Stimulated activated CD8-positive, alpha-beta memory T cell treated with anti-CD3 and anti-CD28 coated beads, Interleukin-2, amount 100 ng/mL, for 1 hour (primary cell): Measurements from ENCODE around the gene EPB41.
"Not testable (repeated sequence)": the region's sequence is repeated elsewhere in the genome, so short reads cannot be mapped to it uniquely, and the experiment has no call there.

Experiments used
- DNase-seq, 2 donors: peaks; one replicate each; pipeline ENCODE4 v3.0.0-alpha.2; 2020; ENCODE audit warnings: low read depth in 2 of 2

Gene EPB41

DNA sequence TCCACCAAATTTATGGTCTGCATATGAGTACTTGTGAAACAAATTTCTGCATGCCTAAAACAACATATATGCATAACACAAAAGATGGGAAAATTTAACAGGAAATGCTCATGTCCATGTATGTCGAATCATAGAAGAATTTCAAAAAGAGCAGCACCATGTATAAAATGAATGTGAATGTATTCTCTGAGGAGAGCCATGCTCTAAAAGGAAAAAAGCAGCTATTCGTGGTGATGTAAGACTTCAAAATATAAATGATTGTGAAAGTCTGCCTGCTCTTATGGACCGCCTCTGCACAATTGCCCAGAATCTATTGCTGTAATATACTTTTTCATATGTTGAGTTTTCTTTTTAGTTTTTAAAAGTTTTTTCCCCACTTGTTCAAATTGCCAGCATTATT lies 66.8 kb downstream of the EPB41 start:
- no peak for DNase-seq

DNA sequence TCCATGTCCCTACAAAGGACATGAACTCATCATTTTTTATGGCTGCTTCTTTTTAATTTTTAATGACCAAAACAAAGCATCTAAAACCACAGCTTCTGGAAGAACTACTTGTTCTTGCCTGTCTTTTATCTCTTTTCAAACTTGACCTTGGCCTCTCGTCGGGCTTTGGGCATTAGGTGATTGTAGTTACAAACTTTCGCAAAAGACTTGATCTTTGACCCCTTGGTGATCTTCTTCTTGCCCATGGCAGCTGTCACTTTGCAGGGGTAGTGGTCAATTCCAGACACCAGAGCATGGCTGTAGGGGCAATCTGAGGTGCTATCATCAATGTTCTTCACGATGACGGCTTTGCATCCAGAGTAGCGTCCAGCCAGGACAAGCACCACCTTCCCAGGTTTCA lies 67.8 kb downstream of the EPB41 start:
- DNase-seq: no peak

DNA sequence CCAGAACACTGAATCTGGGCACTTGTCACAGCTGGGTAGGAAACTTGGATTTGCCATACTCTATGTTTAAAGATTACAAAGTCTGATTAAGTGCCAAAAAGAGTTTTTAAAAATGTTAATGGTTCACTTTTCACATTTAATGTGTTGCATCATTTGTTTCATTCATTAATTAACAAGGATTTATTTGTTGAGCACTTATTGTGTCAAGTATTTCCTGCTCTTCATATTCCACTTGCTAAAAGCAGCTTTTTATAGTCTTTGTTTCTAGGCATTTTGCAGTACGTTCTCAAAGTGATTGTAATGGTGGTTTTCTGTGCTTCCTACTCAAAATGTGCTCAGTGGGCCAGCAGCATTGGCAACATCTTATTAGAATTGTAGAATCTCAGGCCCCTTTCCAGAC lies 68.7 kb downstream of the EPB41 start:
- DNase-seq: no peak

DNA sequence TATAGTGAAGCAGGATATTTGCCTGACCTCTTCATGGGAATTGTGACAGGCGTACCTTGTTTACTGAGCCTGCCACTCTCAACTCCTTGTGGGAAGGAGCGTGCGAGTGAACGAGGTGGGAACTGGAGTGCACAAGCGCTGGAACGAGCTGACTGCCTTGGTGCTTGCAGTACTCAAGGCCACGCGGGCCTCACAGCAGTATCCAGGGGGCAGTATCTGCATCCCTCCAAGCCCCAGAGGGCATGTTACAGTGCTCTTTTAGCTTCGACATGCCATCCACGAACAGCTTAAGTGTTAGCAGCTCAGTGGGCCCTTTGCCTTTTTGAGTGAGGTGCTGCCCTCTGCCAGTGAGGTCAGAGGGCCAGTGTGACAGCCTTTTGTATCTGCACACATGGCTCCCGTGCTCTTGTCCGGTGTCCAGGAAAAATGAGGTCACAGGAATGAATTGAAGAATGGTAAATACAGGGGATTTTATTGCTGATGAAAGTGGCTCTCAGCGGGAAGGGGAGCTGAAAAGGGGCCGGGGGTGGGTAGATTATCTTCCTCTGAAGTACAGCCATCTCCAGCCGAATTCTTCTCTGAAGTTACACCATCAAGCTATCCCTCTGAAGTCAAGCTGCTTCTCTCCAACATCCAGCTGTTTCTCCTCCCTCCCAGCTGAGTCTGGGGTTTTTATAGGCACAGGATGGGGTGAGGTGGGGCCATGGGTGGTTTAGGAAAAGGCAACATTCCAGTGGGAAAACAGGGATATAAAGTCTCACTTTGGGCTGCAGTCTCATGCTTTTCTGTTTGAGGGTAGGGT lies 69.3 kb downstream of the EPB41 start:
- DNase-seq: no peak

DNA sequence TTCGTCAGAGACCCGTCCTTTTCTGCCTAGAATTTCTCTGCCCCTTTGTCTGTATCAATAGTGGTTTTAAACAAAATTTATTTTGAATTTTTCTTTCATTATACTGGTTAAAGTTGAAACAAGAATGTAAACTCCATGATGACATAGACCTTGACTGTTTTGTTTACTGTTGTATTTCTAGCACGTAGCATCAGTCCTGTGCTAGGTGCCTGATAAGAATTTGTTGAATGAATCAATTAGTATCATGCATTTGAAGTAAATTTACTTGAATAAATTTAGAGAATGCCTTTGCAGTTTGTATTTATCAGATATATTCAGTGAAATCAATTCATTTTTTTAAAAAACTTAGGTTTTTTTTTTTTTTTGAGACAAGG lies 69.9 kb downstream of the EPB41 start:
- DNase-seq: no peak

DNA sequence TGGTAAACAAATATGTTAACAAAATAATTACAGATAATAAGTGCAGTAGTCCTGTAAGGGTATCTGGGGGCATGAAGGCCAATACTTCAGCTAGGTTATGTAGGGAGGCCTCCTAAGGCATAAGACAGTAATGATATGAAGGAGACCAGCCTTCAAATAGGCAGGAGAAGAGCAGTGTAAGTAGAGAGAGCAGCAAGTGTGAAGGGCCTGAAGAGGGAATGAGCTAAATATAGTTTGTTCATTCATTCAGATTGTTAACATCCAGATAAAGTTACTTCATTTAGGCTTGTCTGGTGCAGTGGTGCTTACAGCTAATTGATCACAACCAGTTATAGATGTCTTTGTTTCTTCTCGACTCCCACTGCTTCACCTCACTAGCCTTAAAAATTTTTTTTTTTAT lies 71.1 kb downstream of the EPB41 start:
- no peak for DNase-seq

DNA sequence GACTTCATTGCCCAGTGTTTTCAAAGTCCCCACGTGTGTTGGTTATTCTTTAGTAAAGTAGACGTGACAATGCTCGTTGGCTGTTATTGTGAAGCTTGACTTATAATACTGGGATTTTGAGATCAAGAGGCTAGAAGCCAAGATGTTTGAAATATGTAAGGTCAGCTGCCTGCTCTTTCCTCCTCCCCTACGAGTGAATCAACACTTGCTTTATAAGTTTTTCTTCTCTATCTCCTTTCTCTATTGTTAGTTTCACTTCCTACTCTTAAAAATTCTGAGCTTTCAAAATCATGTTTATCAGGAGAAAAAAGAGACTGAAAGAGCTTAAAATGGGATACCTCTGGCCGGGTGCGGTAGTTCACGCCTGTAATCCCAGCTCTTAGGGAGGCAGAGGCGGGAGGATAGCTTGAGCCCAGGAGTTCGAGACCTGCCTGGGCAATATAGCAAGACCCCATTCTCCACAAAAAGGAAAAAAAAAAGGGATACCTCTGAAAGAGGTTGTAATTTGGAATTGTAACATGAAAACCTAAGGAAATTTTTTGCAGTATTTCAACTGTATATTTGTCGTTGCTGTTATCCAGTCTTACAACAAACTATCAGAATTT lies 72.0 kb downstream of the EPB41 start:
- DNase-seq: no peak

DNA sequence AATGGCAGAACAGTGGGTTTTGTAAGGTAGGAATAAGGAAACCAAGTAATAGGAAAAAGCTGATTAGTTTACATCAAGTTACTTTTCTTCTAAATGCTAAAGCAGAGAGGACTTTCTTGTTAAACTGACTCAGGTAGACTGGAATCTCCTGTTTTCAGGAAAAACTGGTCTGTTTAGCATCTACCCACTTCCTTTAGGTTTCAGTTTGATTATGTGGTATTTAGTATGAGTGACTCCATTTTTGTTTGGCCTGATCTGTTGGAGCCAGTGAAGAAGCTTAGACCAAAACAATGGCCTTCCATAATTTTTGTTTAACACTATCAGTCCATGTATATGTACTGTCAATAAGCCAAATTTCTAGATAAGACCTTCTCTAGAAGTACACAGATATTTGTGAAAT lies 88.4 kb downstream of the EPB41 start:
- DNase-seq: no peak

DNA sequence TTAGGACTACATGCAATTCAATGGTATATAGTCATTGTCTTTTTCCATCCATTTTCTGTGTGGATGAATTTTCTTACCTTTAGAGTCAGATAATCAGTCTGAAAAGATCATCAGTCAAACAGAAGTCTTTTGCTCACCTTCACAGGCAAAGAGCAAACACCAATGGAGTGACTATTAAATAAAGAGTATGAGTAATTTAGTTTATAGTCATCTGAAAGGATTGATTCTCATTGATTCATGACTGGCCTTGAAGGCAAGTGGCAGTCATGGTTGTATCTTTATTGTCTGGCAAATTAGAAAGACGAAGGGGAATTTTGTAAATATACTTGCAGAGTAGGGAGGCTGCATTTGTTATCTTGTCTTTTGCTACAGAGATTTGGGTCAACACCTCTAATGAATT lies 89.9 kb downstream of the EPB41 start:
- no peak for DNase-seq

DNA sequence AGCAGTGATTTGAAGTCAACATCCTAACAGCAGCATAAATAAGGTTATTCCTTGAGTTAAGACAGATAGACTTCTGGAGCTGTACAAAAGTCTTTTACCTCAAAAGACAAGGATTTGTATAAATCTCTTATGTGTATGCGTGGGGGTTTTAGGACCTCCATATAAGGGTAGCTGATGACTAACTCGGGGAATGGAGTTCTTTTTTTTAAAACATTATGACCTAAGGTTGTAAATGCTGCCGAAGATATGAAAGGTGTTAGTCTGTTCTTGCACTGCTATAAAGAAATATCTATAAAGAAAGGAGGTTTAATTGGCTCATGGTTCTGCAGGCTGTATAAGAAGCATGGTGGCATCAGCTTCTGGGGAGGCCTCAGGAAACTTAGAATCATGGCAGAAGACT lies 90.4 kb downstream of the EPB41 start:
- DNase-seq: no peak

DNA sequence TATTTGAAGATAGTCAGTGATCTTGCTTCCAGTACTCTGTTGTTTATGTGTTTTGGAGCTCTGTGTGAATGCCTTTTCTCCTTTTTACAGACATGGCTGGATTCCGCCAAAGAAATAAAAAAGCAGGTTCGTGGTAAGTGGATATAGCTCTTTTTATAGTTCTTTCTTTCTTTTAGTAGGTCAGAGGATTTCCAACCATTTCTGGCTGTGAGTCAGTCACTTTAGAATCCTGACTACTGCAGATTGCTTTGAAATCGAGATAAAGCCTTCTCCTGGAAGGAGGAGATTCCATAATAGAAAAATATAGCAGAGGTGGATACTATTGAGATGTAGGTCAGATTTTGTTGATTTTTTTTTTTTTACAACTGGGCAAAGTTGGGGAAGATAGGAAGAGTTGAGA lies 97.4 kb downstream of the EPB41 start:
- DNase-seq: no peak

DNA sequence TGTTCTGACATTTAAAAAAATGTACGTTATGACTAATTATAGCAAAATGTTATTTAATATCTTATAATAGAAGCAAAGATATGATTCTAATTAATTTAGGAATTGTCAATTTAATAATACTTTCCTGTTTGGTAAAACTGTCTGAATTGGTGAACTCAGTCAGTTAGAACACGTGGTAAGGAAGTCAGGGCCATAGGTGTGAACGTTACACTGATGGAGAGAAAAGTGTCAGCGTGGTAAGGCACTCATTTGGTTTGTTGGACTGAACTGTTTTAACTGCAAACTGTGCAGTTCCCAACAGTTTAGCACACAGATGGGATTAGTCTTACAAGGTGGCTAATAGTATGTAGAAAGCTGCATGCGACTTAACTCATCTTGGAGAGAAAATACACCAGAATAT lies 102.9 kb downstream of the EPB41 start:
- DNase-seq: no peak

DNA sequence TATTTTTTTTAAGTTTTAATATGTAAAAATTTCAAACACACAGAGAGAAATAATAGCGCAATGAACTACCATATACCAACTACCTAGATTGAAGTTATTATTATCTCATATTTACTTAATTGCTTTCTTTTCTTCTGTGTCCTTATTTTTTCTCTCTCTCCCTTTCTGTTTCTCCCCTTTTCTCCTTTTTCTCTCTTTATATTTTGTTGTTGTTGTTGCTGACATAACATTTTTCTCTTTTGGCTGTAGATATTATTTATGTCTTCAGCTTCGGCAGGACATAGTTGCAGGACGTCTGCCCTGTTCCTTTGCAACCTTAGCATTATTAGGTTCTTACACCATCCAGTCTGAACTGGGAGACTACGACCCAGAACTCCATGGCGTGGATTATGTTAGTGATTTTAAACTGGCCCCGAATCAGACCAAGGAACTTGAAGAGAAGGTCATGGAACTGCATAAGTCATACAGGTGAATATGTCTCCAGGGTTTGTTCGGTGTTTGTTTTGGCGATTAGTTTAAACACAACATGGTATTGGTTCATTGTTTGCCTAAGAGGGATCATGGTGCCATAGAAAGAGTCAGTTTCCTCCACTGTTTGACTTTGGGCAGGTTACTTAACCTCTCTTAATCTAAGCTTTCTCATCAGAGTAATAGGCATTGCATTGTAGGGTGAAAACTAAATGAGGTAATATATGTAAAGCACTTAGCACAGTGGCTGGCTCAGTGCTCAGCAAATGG lies 103.8 kb downstream of the EPB41 start:
- no peak for DNase-seq

DNA sequence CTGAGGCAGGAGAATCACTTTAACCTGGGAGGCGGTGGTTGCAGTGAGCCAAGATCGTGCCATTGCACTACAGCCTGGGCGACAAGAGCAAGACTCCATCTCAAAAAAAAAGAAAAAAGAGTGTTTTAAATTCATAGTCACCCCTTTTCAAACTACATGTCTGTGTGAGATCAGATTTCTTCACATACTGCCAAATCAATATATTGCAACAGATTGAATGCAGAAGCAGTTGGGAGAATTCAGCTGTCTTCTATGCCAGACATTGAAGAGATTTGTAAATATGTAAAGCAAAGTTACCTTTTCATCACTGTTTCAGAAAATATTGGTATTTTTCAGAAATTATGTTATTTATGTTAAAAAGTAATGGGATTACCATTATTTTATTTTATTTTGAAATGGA lies 108.3 kb downstream of the EPB41 start:
- DNase-seq: no peak

DNA sequence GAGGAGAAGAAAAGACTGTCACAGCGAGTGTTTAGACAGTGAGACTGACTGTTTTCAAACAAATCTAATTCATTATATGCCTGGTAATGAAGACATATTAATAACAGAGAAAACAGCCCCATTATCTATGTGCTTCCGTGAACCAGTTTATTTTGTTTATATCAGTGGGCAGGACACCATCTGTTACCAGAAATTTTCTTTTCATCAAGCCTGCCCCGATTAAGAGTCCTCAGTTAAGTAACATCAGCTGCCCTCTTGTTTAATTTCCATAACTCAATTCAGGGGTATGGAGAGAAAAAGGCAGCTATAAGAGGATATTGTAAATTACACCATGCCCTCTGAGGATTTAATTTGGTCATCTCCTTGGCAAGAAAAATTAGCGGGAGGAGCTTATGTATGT lies 115.3 kb downstream of the EPB41 start:
- DNase-seq: no peak

DNA sequence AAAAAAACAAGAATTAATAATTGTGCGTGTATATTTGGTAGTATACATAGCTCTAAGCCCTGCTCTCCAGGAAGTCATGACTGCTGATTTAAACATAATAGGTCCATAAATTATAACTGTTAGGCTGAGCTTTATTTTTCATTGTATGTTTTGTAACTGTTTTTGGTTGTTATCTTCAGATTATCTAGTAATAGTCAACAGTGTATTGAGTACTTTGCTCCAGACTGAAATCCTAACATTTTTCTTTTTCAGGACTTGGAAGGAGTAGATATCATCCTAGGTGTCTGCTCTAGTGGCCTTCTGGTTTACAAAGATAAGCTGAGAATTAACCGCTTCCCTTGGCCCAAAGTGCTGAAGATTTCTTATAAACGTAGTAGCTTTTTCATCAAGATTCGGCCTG lies 118.5 kb downstream of the EPB41 start:
- no peak for DNase-seq

DNA sequence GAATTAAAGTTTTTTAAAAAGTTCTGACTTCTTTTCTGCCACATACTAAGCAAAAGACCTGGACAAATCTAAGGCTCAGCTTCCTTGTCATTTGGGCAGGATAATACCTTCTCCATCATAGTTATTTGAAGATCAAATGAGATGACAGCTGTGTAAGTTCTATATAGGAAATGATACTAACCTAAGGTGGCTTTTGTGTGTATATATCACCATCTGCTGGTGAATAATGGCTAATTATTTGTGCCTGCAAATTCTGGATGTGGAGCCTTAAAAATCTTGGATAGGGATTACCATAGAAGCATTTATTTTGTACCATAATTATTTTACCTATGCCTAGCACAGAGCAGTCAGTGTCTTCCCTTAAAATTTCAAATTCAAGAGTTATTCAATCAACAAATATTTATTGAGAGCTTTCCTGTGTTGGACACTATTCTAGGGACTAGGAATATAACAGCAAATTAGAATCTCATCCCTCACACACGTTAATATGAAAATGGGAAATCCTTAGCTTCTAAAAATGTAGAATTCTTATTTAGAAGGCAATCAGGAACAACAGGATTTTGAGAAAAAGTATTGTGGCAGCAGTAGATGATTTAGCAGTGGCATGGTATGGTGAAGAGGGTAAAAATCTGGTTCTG lies 119.6 kb downstream of the EPB41 start:
- DNase-seq: no peak

DNA sequence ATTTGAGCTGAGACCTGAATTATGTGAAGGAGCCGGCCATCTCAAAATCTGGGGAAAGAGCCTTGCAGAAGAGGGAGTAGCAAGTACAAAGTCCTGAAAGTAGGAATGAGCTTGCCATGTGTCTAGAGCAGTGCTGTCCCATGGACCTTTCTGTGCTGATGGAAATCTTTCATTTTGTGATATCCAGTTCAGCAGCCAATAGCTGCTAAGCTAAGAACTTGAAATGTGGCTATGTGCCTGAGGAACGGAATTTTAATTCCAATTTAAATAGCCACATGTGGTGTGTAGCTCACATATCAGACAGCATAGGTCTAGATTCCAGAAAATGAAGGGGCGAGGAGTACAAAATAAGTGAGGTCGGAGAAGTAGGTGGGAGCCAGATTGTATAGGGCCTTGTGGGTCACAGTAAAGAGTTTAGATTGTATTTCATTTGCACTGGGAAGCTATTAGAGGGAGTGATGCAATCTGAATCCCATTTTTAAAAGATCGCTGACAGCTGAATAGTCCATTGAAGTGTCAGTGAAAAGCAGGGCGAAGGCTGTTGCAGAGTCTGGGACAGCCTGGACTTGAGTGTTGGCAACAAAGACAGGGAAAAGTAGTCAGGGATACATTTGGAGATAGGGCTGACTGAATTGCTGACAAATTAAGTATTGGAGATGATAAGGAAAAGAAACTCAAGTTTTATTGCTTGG lies 129.1 kb downstream of the EPB41 start:
- DNase-seq: no peak

DNA sequence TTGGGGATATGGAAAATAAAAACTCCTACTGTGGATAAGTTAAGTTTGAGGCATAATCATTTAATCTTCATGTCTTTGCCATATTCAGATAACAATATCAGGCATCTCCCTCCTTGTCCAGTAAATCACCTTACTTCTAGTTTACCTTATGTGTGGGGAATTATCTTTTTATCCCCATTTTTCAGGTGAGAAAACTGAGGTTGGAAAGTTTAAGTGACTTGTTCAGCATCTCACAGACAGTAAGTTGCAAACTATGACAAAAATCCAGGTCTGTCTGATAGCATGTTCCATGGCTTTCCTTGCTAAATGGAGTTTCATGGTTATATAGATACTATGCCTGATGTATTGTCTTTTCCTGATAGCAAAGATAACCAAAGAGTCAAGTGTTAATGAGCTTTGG lies 129.6 kb downstream of the EPB41 start:
- no peak for DNase-seq

DNA sequence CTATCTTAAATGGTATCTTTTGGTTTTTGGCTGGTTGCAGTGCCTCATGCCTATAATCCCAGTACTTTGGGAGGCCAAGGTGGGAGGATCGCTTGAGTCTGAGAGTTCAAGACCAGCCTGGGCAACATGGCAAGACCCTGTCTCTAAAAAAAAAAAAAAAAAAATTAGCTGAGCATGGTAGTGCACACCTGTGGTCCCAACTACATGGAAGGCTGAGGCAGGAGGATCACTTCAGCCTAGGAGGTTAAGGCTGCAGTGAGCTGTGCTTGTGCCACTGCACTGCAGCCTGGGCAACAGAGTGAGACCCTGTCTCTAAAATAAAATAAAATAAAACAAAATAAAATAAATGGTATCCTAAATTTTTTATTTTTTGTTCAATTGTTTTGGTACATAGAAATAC lies 131.3 kb downstream of the EPB41 start:
- not testable (repeated sequence) for DNase-seq

DNA sequence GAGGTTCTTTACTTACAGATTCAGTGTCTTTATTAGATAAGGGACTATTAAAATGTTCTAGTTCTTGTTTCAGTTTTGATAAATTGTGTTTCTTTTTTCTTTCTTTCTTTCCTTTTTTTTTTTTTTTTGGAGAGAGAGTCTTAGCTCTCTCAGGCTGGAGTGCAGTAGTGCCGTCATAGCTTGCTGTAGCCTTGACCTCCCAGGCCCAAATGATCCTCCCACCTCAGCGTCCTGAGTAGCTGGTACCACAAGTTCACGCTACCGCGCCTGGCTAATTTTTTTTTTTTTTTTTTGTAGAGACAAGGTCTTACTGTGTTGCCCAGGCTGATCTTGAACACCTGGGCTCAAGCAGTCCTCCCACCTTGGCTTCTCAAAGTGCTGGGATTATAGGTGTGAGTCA lies 132.8 kb downstream of the EPB41 start:
- no peak for DNase-seq

DNA sequence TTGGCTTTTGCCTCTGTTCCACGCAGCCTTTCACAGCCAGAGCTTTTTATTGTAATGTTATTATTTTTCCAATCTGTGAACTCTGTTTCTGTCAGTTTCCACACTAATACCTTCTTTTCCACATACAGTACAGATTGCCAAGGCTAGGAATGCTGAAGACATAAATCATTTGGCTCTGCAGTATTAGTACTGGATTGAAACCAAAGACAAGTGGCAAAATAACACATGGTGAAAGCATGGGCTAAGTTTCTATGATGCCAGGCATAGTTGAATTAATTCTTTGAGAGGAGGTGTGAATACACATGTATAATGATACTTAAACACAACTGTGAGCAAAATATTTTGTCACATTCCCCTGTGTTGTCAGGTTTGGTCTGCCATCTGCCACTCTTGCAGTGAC lies 135.8 kb downstream of the EPB41 start:
- DNase-seq: no peak
